Astrocyte (in vitro differentiated cells and primary cell): ENCODE data around the gene HMG20B.

Experiments used
- EZH2 ChIP-seq: IDR thresholded peaks from 2 replicates; pipeline ENCODE4 v1.6.1; 2012; ENCODE audit warnings: mild to moderate bottlenecking, low read length, inconsistent platforms; ENCODE audit not compliant: insufficient read depth
- TF ChIP-seq, protein P1 (sequence below): IDR thresholded peaks from 2 replicates; pipeline ENCODE4 v1.5.1; 2011; ENCODE audit warnings: low read depth, mild to moderate bottlenecking, inconsistent platforms, low read length, moderate library complexity; ENCODE audit not compliant: insufficient read depth

DNA sequence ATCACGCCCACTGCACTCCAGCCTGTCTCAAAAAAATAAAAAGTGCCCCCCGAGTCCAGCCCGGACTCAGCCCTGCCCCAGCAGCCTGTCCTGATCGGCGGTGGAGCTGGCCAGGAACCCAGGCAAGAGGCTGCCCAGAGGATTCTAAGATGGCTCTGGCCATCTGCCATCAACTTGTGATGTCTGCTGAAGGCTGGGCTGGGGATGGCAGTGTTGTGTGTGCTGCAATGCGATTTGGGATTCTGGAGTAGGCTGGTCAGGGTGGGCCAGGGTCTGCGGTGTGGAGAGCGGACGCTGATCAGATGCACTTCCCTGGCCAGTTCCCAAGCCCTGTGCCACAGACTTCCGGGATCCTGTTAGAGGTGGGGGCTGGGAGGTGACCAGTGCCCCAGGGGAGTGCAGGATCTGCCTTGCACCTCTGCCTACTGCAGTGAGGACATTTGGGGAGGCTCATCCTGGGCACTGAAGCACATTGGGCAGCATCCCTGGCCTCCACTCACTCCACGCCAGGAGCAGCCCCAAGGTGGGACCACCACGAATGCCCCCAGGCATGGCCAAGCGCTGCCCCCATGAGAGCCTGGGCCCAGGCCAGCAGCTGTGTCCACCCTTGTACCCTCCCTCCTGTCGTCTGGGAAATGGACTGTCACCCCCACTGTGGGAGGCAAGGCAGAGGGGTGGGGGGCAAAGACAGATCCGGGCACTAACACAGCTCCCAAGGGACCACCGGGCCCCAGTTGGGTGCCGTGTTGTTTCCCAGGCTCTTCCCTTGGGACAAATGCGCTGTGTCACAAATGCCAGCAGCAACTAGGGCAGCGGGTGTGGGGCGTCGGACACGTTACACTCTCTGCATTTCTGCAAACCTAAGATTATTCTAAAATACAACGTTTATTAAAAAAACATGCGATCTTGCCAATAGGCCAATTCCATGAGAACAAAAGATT is 37.3 kb downstream of the HMG20B start:
- TF ChIP-seq, protein P1, sequence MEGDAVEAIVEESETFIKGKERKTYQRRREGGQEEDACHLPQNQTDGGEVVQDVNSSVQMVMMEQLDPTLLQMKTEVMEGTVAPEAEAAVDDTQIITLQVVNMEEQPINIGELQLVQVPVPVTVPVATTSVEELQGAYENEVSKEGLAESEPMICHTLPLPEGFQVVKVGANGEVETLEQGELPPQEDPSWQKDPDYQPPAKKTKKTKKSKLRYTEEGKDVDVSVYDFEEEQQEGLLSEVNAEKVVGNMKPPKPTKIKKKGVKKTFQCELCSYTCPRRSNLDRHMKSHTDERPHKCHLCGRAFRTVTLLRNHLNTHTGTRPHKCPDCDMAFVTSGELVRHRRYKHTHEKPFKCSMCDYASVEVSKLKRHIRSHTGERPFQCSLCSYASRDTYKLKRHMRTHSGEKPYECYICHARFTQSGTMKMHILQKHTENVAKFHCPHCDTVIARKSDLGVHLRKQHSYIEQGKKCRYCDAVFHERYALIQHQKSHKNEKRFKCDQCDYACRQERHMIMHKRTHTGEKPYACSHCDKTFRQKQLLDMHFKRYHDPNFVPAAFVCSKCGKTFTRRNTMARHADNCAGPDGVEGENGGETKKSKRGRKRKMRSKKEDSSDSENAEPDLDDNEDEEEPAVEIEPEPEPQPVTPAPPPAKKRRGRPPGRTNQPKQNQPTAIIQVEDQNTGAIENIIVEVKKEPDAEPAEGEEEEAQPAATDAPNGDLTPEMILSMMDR: no peak
- TF ChIP-seq EZH2: no peak
